Measurements from ENCODE around the gene SUCO. TPM values are rescaled to one million over a fixed set of nuclear protein-coding genes. Genes with fewer than 3 reads are reported as not detected.

Gene SUCO
- total RNA-seq = 12.6 and 22.4 TPM in 2 replicates

GRCh38 chr1:172532700-172533512 lies at the start of gene SUCO:
Gene SUCO (plus strand): TSS chr1:172533150. CDS start chr1:172533436, 286 bp downstream.

GRCh38 chr1:172658871-172659453 lies 126.0 kb downstream of the SUCO start, which contains the start of gene FASLG:
Gene FASLG (plus strand): TSS chr1:172659103. CDS start chr1:172659202, 99 bp downstream.

Other genes with a start within 250 kb of the SUCO start
- not detected in 2 replicates for gene C1orf105, start 112.5 kb upstream of the SUCO start, total RNA-seq
- 16.9 and 18.8 TPM in 2 replicates for gene PIGC, start 89.1 kb upstream of the SUCO start, total RNA-seq
- gene FASLG, start 126.0 kb downstream of the SUCO start, total RNA-seq = not detected in 2 replicates

Measured in tracheal epithelial cell (primary cell).